NOMO-1 treated with DMSO at 0.1 percent for 48 hours (cell line): Measurements from ENCODE around the gene STOX2.

Source experiments
- DNase-seq: peaks from one replicate; lab custom pipeline; 2025; ENCODE audit not compliant: unreplicated experiment; lab: John Stamatoyannopoulos, UW

Gene STOX2

DNA sequence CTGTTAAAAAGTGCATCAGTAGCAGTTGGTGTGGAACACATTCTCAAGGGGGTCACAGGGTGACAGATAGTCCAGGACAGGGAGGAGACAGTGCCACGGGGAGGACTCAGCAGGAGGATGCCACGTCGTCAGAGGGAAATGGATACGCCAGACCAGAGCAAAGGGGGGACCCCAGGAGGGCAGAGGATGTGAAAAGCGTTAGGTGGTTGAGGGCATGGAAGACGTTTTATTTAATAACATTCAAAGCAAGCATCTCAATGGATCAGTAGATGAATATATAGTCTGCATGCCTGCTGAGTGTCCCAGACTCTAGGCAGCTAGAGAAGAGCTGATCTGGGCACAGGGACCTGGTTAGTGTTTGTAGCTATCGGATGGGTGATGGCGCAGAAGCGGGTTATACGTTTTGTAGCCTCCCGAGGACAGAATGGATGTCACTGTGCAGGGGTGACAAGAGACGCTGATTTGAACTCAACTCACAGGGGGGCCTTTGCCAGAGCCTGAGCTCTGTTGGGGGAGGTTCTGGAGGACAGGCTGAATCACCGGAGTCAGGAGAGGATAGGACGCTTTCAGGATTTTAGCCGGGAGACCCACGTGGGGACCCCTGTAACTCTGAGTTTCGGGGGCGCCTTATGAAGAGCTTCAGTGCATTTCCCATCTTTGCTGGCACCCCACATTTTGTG, 81.3 kb downstream of the STOX2 start:
- no peak for DNase-seq

DNA sequence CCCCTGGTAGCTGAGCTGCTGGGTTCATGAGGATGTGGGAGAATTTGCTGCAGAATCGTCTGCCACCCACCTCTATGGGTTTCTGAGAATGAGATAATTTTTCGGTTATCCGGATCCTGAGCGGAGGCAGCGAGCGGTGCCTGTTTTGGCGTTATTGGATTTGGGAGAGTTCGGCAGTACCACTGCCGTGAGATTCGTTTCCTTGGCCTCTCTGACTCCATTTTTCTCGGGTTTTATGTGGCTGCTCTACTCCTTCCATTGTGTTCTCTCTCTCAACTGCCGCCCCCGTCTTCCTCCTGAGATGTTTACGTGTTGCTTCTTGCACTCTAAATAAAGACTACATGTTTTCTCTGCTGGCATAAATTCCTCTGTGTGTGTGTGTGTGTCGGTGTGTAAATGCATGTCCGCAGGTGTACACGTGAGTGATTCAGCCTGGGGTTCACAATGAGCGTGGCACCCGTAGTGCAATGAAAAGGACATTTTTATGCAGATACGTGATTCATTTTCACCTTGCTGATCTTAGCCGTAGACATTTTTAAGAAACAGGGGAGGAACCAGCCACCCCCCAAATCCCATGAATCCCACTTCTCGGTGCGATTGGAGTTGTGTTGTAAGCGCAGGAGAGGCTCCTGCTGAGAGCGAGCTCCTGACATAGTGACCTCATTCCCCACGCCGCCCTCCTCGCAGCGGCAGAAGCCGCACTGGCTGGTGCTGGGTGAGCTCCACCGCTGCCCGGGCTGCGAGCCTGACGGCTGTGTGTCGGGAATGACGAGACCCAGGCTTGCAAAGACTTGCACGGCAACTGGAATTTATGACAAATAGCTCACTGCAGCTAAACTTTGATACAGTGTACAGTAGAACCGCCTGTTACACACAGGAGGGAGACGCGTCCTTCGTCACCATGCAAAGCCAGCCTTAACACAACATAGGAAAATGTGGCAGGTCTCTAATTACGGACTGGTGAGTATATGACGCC, 82.2 kb downstream of the STOX2 start:
- DNase-seq: no peak

DNA sequence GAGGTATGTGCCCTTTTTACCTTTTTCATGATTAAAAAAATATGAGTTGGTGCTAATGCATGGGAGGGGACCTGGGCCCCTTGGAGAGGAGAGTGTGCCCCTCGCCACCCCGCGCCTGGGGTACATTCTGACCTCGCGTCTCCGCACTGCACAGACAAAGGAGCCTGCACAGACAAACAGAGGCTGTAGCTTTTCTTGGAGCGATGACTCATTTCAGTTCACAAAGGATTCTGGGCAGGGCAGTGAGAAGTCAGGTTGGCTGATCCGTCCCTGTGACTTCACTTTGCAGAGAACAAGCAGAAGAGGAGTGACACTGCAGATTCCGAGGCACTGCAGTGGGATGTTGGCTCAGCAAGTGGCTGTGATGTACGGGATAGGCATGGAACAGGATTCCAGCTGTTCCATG, 82.9 kb downstream of the STOX2 start:
- peak; percentile 94 for DNase-seq

DNA sequence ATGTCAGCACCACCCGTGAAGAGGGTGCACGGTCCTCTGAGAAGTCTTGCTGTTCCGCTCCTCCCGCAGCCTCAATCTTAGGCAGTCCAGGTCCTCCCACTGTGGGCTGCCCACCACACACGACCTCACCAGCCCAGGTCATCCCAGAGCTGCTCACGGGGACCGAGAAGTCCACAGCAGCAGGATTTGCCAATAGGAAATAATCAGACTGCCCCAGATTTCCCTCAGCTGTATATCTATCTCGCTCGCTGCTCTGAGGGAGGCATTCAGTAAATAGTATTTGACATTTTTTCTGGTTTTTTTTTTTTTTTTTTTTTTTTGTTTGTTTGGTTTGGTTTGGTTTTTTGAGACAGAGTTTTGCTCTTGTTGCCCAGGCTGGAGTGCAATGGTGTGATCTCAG, 83.8 kb downstream of the STOX2 start:
- DNase-seq: no peak

DNA sequence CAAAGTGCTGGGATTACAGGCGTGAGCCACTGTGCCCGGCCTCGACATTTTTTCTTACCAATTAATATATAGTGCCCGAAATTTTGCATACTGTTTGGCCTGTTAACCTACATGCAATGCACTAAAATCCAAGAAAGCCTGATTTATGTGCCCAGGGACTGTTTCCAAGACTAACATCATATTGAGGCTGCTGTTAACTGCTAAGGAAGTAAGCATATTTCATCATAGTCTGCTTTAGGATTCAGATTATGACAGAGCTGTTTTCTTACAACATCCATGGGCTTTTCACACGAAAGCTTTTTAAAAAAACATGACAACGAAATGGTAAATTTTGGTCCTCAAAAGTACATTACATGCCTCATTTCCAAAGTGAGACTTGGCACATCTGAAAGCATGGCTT, 84.4 kb downstream of the STOX2 start:
- DNase-seq: peak; percentile 91

DNA sequence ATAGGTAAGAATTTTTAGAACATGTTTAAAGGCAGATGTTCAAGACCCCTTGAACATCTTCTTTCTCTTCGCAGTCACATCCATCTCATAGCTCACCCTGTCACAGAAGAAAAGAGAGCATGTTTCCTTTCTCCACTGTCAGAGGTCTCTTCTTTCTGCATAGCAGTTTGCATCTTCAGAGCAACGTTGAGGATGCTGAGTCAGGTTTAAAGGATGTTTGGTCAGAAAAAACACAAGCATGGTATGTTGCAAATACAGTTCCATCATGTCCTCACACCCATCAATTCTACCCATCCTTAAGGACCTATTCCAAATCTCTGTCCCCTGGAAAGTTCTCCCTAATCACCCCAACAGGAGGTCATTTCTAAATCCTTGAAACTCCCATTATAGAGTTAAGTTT, 84.8 kb downstream of the STOX2 start:
- DNase-seq: peak; percentile 44

DNA sequence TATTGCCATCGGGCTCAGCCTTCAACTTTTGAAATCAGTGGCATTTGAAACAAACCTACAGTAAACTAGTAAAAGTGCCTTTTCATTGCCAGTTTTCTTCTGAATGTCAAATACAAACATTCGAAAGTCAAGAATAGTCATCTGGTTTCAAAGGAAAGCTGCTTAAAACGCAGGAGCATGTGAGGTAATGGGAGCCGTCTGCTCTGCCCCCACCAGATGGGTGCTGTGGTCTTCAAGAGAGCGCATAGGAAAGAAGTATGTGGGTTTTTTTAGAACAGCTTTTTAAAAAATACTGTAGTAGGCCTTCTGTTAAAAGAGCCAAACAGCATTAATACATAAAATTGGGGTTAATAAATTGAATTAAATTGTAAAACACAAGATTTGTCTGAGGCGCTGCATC, 88.6 kb downstream of the STOX2 start:
- DNase-seq: no peak

DNA sequence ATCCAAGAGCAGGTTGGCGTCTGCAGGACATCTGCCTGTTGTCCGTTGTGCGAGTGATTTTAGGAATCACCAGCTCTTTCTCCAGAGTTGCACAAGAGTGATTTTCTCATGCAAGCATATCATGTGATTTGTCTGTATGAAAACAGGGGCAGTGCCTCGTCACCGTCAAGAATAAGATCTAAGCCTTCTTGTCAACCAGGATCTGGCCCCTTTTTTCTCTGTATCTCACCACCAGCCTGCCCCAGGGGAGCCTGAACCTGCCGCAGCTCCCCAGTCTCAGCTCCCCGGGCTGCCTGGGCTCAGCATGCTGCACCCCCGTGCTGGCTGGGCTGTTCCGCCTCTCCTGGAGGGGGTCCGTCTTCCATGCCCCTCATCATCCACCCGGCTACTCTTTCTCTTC, 90.5 kb downstream of the STOX2 start:
- peak; percentile 62 for DNase-seq

DNA sequence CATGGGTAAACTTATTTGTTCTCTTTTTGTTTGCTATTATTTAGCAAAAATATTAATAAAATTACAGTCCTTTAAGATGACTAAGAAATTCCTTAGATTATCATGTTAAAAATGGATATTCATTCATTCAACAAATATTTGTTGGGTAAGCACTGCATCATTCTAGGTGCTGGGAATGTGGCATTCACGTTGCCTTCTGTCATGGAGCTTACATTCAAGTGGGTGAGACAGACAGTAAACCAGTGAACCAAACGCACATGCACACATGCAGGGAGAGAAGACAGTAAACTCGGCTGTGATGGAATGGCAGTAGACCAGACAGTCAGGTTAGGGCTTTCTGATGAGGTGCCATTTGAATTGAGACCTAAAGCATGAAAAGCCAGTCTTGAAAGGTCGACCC, 91.8 kb downstream of the STOX2 start:
- no peak for DNase-seq

DNA sequence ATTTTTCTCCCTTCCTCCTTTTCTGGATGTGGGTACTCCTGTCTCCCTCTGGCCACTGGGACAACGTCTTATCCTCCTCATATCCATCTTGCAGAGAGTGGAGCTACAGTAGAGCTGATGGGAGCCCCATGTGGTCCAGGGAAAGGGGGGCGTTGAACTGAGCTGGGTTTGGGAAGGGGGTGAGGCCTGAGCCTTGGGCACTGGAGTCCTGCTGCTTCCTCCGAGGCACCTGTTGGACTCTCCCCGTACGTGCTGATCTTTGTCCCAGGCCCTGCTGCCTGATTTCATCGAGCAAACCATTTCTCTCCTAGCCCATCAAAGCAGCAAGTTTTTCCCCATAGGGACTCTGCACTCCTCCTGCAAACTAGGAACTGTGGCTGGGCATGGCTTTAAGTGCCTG, 94.3 kb downstream of the STOX2 start:
- no peak for DNase-seq

DNA sequence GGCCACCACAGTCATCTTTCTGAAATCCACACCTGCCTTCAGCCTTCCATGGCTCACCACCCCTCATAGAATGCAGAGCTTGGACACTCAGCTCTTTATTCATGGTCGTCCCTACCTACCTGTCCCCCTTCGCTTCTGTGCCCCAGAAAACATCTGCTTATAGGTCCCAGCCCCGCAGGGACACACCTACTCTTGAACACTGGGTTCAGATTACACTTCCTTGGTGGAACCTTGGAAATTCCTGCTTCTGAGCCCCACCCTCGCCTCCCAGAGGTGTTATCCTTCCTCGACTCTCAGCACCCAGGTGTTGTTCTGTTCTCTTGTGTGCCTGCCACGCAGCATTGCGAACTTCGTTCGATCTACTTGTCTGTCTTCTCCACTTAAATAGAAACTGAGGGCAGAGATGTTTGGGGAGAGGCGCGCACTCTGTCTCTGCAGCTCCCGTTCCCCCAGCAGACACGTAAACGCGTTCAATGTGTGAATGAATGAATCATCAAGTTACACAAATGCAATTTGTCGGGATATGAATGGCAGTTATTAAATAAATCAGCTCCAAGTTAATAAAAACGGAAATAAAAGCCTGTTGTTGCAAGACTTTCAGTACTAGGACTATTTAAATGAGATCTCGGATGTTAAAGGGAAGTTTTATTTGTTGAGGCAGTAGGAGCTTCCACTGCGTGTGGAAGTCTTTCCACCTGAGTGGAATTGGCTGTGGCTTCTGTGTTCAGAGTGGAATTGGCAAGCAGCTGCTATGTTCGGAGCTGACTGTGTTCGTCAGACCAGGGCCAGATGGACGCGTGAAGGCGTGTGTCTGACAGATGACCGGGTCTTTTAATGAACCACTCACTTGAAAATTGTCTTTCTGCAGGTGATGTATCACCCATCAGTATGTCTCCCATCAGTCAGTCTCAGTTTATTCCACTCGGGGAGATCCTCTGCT, 95.6 kb downstream of the STOX2 start:
- DNase-seq: no peak

DNA sequence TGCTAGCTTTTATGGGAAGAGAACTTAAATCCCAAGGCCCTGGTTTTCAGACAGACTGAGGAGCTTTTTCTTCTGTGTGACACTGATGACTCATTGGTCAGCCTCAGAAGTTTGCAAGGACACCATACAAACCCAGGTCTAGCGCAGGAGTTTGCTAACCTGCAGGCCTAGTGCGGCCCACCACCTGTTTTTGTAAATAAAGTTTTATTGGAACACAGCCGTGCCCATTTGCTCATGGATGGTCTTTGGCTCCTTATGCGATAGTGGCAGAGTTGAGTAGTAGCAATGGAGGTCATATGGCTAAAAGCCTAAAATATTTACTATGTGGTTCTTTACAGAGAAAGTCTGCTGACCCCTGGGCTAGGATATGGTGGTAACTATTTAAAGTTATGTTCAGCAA, 98.3 kb downstream of the STOX2 start:
- DNase-seq: no peak

DNA sequence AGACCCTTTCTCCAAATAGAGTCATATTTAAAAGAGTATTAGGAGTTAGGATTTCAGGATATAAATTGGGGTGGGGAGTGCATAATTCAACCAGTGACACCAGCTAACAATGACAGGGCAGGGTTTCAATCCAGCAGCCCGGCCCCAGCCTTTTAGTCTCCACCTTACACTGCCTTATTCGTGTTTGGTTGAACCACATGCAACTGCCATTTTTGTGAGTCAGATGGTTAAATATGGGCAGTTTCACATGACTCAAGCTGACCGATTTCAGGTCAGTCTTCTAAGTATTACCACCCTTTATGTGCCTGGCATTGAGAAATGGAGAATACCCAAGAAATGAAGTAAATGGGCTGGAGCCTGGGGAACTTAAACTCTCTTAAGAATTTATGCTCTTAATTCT, 102.8 kb downstream of the STOX2 start:
- DNase-seq: no peak

DNA sequence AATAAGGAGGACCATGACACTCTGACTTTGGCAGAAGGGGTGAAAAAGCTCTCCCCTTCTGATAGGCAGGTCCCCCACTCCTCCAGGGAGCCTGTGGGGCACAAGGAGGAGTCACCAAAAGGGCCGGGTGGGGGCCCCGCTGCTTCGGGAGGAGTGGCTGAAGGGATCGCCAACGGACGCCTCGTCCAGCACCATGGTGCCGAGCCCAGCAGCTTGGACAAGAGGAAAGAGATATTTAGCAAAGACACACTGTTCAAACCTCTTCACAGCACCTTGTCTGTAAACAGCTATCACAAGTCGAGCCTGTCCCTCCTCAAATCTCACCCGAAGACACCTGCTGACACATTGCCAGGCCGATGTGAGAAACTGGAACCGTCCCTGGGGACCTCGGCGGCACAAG, 105.6 kb downstream of the STOX2 start:
- DNase-seq: no peak

DNA sequence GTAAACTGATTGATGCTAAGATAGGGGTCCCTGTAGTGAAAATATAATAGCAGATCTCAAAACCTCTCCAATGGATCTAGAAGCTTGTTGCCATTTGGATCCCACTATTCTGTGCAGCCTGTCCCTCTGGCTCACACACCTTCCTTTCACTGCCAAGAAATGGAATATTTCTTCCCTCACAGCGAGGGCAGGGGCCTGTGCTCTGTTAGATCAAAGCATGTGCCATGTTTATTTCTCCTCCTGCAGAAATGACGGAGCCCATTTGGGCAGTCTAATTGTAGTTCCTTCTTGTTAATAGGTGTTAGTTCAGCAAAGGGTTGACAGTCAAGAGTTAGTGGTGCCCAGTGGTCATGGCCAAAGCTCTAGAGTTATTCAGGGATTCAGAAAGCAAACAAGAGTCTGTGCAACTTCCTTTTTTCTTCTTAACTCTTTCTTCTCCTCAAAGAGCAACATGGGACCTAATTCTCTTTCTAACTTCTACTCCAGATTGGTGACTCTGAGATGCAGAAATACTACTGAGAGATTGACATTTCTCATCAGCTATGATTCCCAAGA, 106.8 kb downstream of the STOX2 start:
- DNase-seq: peak; percentile 85

DNA sequence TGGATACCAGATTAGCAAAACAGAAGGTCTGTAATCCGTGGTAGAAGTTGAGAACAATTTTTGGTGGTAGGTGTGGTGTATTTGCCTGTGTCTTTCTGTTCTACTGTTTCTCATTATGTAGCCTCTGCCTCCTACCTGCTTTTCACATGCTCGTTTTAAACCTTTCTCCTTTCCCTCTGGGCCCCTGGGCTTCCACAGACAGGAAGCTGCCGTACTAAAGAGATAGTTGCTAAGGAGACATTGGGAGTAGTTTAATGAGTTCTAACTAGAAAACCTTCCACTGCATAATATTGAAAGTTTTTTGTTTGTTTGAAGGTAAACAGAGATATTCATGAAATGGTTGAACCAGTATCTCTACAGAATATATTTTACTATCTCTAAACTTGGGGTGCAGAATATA, 107.8 kb downstream of the STOX2 start:
- DNase-seq: no peak

DNA sequence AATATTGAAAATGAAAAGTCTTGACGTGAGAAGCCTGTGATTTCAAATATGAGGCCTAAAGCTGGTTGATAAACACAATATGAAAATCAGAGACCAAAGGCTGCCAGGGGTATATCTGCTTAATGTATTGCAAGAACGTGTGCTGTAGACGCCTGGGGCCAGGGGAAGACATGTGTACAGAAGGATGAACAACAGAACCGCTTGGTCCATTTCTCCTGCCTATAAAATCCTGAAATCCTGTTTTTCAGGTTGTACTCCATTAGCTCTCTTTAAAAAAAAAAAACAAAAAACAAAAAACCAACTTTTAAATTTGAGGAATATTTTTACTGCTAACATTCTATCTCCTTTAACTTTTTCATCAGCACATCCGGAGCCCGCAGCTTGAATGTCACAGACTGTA, 109.2 kb downstream of the STOX2 start:
- no peak for DNase-seq

DNA sequence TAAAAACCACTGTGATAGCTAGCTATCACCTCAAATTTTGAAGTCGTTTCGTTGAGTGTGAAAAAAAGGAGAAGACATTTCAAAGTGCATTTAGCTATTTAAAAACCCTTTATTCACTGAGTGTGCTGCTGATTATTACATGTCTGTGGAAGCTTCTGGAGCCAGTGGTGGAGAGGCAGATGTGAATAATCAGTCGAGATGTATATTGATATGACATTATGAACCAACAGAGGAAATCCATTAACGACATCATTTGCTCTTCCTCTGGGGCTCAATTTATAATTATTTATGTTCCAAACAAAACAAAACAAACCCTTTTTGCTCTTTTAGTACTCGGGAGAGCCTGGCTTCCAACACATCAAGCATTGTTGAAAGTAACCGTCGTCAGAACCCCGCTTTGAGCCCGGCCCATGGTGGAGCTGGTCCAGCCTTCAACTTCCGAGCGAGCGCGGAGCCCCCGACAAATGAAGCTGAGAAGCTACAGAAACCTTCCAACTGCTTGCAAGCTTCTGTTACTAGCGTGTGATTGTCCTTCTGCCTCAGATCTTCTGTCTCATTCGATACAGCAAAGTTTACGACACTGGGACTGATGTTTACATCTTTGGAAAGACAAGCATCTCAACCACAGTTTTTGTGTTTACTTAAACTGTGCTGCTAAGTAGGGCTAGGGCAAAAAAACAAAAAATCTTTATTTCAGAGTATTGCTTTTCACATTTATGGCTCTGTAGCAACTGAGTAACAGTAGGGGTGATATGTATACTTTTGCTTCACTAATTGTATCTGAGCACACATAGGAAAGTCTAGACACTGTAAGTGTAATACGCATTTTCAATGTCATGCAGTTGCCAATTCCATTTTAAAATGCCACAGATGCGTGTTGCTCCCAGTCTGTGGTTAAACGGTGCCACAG, 111.9 kb downstream of the STOX2 start:
- no peak for DNase-seq

DNA sequence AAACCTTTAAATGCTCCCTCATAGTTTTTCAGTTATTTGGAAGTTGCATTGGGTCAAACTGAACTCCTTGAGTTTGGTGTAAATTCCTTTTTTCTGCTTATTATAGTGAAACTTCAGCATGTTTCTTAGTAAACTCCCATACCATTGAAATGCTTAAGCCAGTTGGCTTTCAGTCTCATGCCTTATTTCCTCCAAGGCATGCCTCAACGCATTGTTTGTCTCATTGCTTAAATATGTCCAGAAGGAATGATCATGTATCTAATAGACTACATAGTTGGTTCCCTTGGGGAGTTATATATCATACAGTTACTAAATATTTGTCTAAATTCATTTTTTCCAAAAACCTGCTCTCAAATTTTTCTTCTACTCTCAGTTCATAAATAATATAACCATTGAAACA, 114.0 kb downstream of the STOX2 start:
- no peak for DNase-seq
